SKM-1 (cell line): ENCODE results near the gene XYLT1.

Source experiments
- DNase-seq: peaks from one replicate; lab custom pipeline; 2025; ENCODE audit not compliant: unreplicated experiment; lab: John Stamatoyannopoulos, UW

XYLT1 gene

DNA sequence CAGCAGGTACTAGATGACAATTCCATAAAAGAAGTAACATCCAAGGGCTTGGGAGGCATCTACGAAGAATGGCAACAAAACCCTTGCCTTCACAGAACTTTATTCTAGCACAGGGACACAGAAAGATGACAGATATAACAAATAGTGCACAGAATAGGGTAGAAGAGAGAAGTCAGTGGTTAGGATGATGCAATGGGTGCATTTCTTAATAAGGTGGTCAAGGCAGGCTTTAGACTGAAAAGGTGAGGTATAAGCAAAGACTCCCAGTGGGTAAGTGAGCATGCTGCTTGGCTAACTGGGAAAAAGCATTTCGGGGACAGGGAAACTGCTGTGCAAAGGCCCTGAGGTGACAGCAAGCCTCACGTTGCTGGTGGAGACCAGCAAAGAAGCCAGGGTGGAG, 175.9 kb downstream of the XYLT1 start:
- DNase-seq: peak; percentile 52

DNA sequence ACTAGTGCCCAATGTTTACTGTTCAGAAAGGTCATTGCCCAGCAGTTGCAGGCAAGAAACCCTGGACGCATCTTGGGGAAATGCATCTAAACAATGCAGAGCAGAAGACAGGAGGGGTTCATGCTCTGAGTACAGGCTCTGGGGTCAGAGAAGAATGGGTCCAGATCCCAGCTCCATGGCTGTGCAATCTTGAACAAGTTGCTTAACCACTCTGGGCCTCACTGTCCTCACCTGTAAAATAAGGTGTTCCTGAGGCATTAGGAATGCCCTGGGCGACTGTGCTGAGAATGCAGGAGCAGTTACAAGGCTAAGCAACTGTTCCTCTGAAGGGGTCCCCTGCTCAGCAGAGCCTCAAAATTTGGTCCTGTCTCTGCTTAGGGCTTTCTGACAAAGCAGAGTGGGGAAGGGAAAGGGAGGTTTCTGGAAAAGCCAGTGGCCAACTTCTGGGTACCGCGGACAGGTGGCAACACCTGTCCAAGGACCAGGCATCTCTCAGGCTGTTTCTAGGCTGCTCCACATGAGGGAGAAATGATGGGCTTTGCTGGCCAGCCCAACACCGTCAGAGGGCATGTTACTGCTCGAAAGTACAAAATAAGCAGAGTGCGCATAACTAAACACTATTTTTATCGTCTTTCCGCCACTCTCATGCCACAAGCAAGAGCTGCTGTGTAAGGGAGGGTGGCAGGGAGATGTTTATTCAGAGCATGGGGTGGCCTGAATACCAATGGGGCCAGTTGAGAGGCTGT, 176.8 kb downstream of the XYLT1 start:
- no peak for DNase-seq

DNA sequence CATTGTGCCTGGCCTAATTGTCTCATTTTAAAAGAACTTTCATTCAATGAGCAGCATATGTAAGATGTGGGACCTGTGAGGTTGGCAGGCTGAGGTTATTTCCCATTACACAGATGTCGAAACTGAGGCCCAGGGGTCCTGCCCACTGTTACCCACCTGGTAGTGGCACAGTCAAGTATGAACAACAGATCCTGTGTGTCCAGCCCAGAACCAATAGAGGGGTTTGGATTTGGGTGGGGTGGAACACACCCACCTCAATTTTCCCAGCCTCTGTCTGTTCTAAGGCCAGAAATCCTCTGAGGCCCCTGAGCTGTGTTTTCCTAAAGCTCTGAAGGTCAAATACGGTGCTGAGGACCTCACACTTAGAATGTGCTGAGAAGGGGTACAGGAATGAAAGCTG, 179.5 kb downstream of the XYLT1 start:
- DNase-seq: no peak

DNA sequence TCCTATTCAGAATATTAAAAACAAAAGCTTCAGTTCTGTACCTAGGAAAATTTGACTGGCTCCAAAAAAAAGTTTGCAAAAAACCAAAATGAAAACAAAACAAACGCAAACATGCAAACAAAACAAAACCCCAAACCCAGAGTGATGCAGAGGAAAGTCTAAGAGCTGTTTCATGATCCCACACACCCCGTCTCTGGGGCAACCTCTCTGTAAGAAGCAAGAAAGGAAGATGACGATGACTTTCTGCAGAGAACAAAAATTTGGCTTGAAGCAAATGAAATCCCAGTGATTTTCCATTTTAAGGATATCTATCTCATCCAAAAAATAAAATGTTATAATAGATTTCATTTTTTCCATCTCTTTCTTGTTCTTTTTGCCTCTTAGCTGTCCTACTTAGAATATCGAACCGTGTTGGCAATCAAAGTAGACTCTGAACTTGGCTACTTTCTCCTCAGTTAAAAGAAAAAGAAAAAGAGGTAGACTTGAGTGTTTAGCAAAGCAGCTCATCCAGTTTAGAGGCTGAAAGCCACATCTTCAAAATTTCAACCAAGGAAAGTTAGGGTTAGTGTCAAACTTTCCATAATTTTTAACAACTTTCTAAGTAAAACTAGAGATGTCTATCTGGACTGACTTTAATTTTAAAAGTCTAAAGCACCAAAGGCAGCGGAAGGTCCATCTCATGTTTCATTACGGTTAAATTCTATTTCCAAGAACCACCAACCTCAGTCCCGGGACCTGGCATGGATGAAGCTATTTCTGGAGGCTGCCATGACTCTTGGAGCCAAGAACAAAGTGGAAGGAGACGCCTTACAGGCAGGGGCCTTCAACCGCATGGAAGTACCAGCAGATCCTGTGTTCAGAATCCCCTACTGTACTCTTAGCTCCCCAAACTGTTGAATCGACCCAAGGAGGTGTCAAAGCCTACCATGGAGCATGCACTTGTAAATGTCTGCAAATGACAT, 180.8 kb downstream of the XYLT1 start:
- DNase-seq: no peak

DNA sequence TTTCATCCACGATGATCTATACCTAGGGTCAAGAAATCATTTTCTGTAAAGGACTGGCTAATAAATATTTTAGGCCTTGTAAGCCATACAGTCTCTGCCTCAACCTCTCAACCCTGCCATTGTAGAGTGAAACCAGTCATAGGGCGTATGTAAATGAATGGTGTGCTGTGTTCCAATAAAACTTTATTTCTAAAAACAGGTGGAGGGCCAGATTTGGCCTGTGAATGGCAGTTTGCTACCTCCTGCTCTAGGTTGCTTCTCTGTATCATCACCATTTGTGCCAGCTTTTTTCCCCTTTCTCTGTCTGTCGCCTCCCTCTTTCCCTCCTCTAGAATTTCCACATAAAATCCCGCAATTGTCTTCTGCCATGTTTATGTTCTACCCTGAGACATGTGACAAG, 181.7 kb downstream of the XYLT1 start:
- DNase-seq: no peak

DNA sequence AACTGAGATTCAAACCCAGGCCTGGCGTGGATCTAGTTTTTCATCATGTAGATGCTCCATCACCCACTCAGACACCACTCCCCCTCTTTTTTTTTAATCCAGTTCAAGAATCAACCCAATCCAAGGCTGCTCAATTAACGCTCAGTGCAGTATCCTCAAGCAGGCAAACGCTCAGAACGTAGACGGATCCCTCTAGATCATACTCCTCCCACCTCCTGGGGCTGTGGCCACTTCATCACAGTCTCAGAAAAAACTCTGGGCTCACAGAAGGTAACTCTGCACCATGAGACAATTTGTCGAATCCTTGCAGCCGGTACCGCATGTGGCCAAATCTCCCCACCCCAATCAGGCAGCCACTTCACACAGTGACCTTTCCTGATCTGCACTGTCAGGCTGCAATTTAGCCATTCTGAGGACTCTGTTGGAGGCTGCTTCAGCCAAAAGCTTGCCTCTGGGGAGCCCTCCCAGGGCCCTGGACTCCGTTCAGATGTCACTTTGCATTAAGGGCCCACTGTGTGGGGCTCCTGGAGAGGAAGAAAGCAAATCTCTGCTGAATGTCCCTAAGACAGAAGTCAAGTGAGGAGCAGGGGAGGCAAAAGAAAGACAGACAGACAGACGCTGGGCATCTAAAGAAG, 183.5 kb downstream of the XYLT1 start:
- no peak for DNase-seq

DNA sequence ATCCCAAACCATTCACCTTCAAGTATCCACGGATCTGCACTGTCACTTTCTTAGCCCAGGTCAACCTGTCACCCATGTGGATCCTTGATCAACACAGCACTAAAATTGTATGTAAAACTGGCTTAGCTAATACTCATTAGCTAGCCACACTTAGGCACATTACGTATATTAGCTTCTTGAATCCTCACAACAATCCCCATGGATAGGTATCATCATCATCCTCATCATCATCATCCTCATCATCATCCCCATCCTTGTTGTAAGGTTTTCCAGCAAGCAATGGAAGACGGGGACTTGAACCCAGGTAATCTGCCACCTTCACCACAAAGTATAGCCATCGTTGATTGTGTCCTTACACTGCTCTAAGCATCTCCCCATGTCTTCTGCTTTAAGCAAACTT, 184.3 kb downstream of the XYLT1 start:
- DNase-seq: no peak

DNA sequence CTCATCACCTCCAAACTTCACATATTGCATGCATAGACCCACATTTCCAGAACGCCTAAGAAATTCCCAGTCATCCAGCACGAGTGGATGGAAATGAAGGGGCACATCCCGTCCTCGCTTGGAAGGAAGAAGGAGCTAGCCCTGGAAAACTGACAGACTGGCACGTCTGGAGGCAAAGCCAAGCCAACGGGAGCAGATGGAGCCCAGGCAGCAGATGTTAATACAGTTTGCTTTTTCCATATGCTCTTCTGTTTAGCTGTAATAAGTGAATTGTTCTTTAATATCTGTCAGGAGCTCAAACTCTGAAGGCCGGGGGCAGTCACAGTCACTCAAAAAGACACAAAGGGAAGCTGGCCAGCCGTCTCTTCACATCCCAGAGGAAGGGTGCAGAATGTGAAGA, 187.7 kb downstream of the XYLT1 start:
- DNase-seq: no peak

DNA sequence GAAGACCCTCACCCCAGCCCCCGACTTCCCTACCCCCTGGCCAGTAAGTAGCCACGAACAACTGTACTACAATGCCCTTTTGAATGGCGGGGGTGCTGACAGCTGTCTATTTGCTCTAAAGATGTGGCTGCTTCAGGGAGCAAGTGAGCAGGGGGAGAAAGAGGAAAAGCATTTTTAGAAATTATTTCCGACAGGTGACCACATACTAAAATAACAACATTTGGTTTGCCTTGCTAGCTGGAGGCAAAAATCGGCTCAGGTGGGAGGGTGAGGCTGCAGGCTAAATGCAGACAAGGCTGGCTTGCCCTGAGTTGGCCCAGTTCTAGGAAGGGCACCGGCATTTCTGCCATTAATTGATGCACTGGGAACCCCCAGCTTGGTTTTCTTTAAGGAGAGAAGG, 188.5 kb downstream of the XYLT1 start:
- DNase-seq: no peak

DNA sequence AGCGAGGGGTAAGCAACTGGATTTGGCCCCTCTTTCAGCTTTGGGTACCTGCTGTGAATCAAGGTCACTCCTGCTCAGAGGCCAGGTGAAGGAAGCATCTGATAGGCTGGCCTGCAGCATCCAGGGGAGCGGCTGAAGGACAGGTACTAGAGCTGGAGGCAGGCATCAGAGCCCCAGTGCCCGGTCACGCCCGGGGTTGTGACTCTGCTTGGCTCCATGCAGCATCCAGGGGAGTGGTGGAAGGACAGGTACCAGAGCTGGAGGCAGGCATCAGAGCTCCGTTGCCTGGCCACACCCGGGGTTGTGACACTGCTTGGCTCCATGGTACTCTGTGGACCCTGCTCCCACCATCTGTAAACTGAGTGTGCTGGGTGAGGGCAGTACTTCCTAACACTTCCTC, 189.7 kb downstream of the XYLT1 start:
- DNase-seq: no peak

DNA sequence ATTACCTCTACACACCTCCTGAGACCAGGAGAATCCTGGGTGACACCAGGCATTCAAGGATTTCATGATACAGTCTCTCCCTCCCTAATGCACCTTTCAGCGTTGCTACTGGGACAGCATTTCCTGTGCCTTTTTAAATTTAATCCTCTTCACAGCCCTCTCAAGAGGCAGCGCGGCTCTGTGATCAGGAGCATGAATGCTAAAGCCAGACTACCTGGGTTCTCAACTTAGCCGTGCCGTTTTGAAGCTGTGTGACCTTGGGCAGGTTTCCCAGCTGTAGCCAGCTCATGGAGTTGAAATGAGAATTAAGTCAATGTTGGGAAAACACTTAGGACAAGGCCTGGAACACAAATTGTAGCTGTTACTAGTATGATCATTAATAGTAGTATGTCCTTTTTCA, 191.8 kb downstream of the XYLT1 start:
- no peak for DNase-seq

DNA sequence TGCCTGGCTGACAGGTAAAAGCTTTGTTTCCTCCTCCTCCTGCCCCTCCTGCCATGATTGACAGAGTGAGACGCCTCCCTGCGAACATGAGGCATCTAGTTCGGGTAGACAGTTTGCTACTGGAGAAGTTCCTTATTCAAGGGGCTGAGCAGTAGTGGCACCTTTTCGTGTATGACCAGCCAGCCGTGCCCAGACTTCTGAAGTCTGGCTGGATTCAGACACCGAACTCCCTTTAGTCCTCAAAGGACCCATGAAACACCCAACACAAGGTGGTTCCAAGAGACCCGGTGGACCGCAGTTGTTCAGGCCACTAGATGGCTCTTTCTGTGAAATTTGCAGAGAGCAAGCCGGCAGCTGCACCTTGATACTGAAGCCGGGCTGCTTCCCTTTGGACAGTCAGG, 192.8 kb downstream of the XYLT1 start:
- DNase-seq: no peak

DNA sequence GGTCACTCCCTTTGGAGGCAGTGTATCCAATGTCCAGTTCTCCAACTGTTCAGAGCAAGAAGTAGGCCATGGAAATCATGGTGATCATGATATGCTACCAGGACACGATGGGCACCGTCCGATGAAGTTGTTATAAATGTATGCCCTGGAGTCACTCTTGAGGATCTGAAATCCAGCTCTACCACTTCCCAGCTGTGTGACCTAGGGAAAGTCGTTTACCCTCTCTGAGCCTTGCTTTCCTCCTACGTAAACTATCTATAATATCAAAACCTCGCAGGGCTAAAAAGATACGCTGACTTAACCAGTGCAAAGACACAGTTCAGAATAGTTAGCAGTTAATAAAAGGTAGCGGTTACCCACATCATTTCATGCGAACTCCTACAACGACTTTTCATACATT, 194.2 kb downstream of the XYLT1 start:
- no peak for DNase-seq

DNA sequence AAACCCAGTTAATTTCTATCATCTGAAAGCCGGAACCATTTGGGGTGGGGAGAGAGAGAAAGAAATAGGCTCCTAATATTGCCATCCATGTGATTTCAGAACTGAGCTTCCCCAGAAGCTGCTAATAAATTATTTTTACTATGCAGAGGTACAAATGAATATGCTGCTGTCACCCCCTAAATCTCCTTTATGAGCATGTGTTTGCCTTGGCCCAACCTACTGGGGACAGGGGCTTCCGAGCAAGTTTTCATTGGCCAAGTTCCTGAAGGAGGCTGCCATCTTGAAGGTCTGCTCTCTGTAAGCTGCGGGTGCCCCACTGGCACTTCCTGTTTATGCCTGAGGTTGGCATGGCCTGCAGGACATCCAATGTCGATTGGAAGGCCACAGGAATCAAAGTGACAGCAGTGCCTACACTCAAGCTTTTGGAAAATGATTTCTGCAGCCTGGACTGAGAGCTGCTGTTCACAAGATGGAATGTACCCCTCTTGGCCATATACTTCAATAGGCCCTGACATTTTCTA, 194.7 kb downstream of the XYLT1 start:
- DNase-seq: no peak

DNA sequence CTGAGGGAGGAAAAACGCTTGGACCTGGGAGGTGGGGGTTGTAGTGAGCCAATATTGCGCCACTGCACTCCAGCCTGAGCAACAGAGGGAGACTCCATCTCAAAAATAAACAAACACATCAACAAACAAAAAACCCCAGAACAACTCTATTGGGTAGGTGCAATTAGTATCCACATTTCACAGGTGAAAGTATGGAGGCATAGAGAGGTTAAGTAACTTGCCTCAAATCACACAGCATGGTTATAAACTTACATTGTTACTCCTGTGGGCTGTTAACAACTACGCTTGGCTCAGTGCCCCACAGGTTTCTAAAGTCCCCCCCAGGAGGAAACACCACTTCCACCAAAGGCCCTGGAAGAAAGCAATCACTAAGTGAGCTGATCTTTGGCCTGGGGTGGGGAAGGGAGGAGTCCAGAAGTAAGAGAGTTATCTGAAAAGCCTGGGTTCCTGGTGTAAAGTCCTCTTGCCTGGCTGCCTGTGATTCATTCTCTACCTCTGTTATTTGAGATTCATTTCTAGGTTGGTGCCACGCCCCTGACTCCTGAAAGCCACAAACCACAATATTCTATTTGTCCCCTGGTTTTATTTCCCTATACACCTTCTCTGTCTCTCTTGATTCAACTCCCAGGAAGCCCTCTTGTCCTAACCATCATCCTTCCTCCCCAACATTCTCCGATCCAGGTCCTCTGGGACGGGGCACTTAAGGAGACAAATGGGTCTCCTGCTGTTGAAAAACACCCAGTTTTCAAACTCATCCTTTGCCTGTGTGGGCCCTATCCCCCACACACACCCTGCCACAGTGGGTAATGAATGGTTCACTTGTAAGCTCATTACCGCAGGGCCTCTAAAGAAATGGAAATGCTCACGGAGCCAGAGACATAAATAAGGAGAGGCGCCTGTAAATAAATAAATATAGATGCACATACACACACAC, 195.4 kb downstream of the XYLT1 start:
- DNase-seq: no peak

DNA sequence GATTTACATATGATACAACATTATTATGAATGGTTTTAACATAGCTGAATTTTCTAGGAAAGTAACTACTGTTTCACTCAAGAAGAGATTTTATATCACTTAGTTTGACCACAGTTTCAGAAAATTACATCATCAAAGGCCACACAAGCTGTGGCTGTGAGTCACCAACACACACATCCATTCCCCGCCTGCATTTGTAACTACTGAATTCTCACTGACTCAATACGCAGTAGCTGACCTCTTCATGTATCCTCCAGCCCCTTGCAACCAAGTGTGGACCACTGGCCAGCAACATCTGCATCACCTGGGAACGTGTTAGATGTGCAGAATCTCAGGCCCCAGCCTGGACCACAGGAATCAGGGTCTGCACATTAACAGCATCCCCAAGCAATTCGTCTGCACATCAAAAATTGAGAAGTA, 197.6 kb downstream of the XYLT1 start:
- no peak for DNase-seq

DNA sequence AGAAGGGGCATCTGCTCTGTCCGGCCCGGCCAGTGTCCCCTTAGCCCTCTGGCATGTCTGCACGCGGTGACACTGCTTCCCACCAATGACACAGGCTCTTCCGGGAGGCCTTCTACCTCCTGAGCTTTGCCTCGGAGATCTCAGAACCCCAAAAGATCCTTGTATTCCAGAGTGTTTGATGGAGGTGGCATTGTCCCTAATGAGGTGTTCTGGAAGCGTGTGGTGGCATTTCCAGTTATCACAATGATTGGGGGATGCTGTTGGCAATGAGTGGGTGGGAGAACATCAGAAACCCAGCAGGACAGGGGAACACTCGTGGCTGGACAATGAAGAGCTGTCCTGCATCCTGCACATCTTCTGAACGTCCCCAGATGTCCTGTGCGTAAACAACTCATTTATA, 198.0 kb downstream of the XYLT1 start:
- no peak for DNase-seq

DNA sequence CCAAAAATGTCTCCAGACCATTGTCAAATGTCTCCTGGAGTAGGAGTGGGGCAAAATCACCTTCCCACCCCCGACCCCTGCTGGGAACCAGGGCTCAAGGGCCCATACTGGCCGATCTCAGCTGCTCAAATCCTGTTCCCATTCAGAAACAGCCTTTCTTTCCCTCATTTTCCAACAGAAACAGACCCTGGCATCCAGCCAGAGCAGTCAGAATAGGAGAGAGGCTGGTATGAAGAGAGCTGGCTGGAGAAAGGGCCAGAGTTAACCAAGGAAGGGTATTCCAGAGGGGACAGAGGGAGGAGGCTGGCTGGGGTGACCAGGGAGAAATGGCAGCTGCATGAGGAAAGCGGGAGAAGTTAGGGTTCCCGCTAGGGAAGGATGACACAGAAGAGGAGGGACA, 199.1 kb downstream of the XYLT1 start:
- DNase-seq: no peak

DNA sequence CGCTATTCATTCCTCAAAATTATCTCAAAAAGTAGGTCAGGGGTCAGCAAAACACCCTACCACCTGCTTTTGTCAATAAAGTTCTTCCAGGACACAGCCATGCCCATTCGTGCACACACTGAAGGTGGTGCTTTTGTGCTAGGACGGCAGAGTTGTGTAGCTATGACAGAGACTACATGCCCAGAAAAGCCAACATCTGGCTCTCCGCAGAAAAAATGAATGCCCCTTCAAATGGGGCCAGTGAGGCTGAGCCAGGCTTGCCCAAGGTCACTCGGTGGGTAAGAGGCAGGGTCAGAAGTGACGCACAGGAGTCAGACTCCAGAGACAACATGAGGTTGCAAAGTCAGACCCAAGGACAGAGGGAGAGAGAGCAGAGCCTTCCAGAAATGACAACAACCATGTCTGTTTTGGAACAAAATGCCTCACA, 200.1 kb downstream of the XYLT1 start:
- DNase-seq: no peak

DNA sequence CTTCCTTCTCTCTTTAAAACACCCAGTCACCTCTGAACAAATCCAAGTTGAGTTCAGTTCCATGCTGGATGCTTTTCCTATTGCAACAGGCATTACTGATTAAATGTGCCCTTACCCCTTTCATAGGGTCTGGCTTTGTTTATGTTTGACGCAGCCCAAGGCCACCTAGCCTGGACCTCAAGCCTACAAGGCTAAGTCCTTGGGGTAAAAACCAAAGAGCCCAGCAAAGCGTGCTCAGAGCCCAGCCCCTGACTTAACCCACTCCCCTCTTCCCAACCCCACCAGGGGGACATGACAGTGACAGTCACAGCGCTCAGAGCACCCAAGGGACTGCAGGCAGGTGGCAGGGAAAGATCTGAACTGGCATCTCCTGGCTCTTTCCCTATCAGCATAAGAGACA, 200.6 kb downstream of the XYLT1 start:
- no peak for DNase-seq
